ENCODE data around the gene CLEC18C.
"Not testable (repeated sequence)": the region's sequence is repeated elsewhere in the genome, so short reads cannot be mapped to it uniquely, and the experiment has no call there.

DNA sequence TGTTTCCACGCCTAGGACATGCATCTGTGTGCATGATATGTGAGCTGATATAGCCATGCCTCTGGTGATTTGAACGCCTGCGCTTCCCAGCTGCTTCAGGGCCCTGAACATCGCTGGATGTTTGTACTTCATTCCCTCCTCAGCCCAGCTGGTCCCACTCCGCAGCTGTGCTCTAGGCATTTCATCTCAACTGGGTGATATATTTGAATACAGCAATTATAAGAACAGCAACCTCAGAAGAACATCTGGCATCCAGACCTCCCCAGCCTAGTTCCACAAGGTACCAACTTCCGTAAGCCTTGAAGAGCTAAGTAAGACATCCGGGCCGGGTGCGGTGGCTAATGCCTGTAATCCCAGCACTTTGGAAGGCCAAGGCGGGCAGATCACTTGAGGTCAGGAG is 6.9 kb upstream of the CLEC18C start:
- not testable (repeated sequence) for TF ChIP-seq CTCF (IDR thresholded peaks at IDR 0.05; ENCODE audit: low read length); EZH2phosphoT487 (IDR thresholded peaks at IDR 0.05; ENCODE audit: low read length); EZH2 (optimal IDR thresholded peaks at IDR 0.05; ENCODE audit: low read depth, low read length)

All from MM.1S (cell line).